ENCODE measurements around the gene SLC25A19.

Gene SLC25A19

GRCh38 chr17:75289115-75289831, at the start of gene SLC25A19:
Gene SLC25A19 (minus strand): TSS chr17:75289433. CDS start chr17:75286764, 2,669 bp downstream.
- in situ Hi-C loops (cut with MboI; ENCODE audit: low sequenced_read_pairs): no loop called here

GRCh38 chr17:75338335-75338734, 49.1 kb upstream of the SLC25A19 start:
- in situ Hi-C loops (cut with MboI; ENCODE audit: low sequenced_read_pairs): no loop called here

GRCh38 chr17:75335315-75335714, 46.1 kb upstream of the SLC25A19 start:
- in situ Hi-C loops (cut with MboI; ENCODE audit: low sequenced_read_pairs): no loop called here

- in situ Hi-C loops (cut with MboI; ENCODE audit: low sequenced_read_pairs): no loop called here
These were observed 45.5 kb upstream of the SLC25A19 start for GRCh38 chr17:75334723-75335122.

GRCh38 chr17:75331671-75332070, 42.4 kb upstream of the SLC25A19 start:
- in situ Hi-C loops (cut with MboI; ENCODE audit: low sequenced_read_pairs): no loop called here

- in situ Hi-C loops (cut with MboI; ENCODE audit: low sequenced_read_pairs): no loop called here
These were observed 38.5 kb upstream of the SLC25A19 start for GRCh38 chr17:75327757-75328156.

- in situ Hi-C loops (cut with MboI; ENCODE audit: low sequenced_read_pairs): no loop called here
These were observed 37.1 kb upstream of the SLC25A19 start for GRCh38 chr17:75326226-75326848.

- in situ Hi-C loops (cut with MboI; ENCODE audit: low sequenced_read_pairs): no loop called here
These were observed 36.6 kb upstream of the SLC25A19 start for GRCh38 chr17:75325827-75326225.

- in situ Hi-C loops (cut with MboI; ENCODE audit: low sequenced_read_pairs): no loop called here
These were observed 36.1 kb upstream of the SLC25A19 start for GRCh38 chr17:75325348-75325747.

- in situ Hi-C loops (cut with MboI; ENCODE audit: low sequenced_read_pairs): no loop called here
These were observed 32.3 kb upstream of the SLC25A19 start for GRCh38 chr17:75321506-75321905.

GRCh38 chr17:75319904-75320691, 30.9 kb upstream of the SLC25A19 start:
- in situ Hi-C loops (cut with MboI; ENCODE audit: low sequenced_read_pairs): no loop called here

- in situ Hi-C loops (cut with MboI; ENCODE audit: low sequenced_read_pairs): no loop called here
These were observed 29.5 kb upstream of the SLC25A19 start for GRCh38 chr17:75318615-75319222.

- in situ Hi-C loops (cut with MboI; ENCODE audit: low sequenced_read_pairs): no loop called here
These were observed 29.0 kb upstream of the SLC25A19 start for GRCh38 chr17:75318211-75318610.

- in situ Hi-C loops (cut with MboI; ENCODE audit: low sequenced_read_pairs): no loop called here
These were observed 28.4 kb upstream of the SLC25A19 start for GRCh38 chr17:75317671-75318070.

- in situ Hi-C loops (cut with MboI; ENCODE audit: low sequenced_read_pairs): no loop called here
These were observed 27.0 kb upstream of the SLC25A19 start for GRCh38 chr17:75316253-75316652.

- in situ Hi-C loops (cut with MboI; ENCODE audit: low sequenced_read_pairs): no loop called here
These were observed 26.5 kb upstream of the SLC25A19 start for GRCh38 chr17:75315541-75316243.

- in situ Hi-C loops (cut with MboI; ENCODE audit: low sequenced_read_pairs): no loop called here
These were observed 24.8 kb upstream of the SLC25A19 start for GRCh38 chr17:75313941-75314551.

- in situ Hi-C loops (cut with MboI; ENCODE audit: low sequenced_read_pairs): no loop called here
These were observed 19.7 kb upstream of the SLC25A19 start for GRCh38 chr17:75308732-75309629.
